H1 (cell line): Measurements from ENCODE around the gene AGBL4. TPM values are rescaled to one million over a fixed set of nuclear protein-coding genes. Genes with fewer than 3 reads are reported as not detected.

Experiments
- CTCF ChIA-PET: fragments of 300-600 bp; sonication (Branson Sonifier 250); formaldehyde crosslinking; loops from one replicate; lab custom pipeline; 2021; ENCODE audit not compliant: partially characterized antibody; lab: Charles Lee
- POLR2A ChIA-PET: fragments of 300-600 bp; sonication (Branson Sonifier 250); formaldehyde crosslinking; loops from one replicate; lab custom pipeline; 2021; ENCODE audit warnings: inconsistent platforms; ENCODE audit not compliant: partially characterized antibody; lab: Charles Lee
- DNase-seq, 2 experiments: peaks; one replicate each; pipeline versions ENCODE4 v3.0.0 to v3.0.0-alpha.2; 2010 to 2022; ENCODE audit warnings: low spot score in 2 of 2, low read depth in 1 of 2, mixed read lengths in 1 of 2
- FAIRE-seq: peaks from 2 replicates; lab custom pipeline; 2011; peaks lifted over from hg19 to GRCh38; lab: Jason Lieb, UNC
- H2AFZ ChIP-seq: 2 replicates; pipeline ENCODE4 v1.8.1; 2012; ENCODE audit warnings: low read length, inconsistent platforms
- H2AK5ac ChIP-seq: 2 replicates; pipeline ENCODE4 v1.6.1; 2013; ENCODE audit warnings: low read depth, low read length
- H2BK120ac ChIP-seq: replicated peaks from 2 replicates; pipeline ENCODE3; 2013; ENCODE audit warnings: low read depth, low read length, inconsistent platforms
- H2BK12ac ChIP-seq: 2 replicates; pipeline ENCODE4 v1.6.1; 2013; ENCODE audit warnings: low read depth, low read length
- H2BK15ac ChIP-seq: 2 replicates; pipeline ENCODE4 v1.6.1; 2013; ENCODE audit warnings: low read length
- H2BK20ac ChIP-seq: 2 replicates; pipeline ENCODE4 v1.6.1; 2013; ENCODE audit warnings: low read length
- H2BK5ac ChIP-seq: 2 replicates; pipeline ENCODE4 v1.6.1; 2013; ENCODE audit warnings: low read depth, low read length
- H3K14ac ChIP-seq: 2 replicates; pipeline ENCODE4 v1.6.1; 2013; ENCODE audit warnings: inconsistent platforms; ENCODE audit not compliant: insufficient read length
- H3K18ac ChIP-seq: 2 replicates; pipeline ENCODE4 v1.6.1; 2013; ENCODE audit warnings: low read length; ENCODE audit errors: extremely low read depth
- H3K23ac ChIP-seq: 2 replicates; pipeline ENCODE4 v1.6.1; 2013; ENCODE audit warnings: inconsistent platforms; ENCODE audit not compliant: insufficient read length
- H3K23me2 ChIP-seq: 2 replicates; pipeline ENCODE4 v1.6.1; 2013; ENCODE audit warnings: low read depth, low read length
- H3K27ac ChIP-seq: 2 replicates; pipeline ENCODE4 v1.6.1; 2011; ENCODE audit warnings: low read depth, low read length, inconsistent platforms
- H3K27me3 ChIP-seq, 4 experiments: replicated peaks in 1 of 4; 1 replicate in 1 of 4; 2 replicates in 3 of 4; pipeline versions ENCODE4 v1.6.1 to v1.8.1; 2011 to 2013; ENCODE audit warnings: low read length in 3 of 4, mild to moderate bottlenecking in 3 of 4, inconsistent platforms in 2 of 4, mixed read lengths in 2 of 4, moderate library complexity in 1 of 4; ENCODE audit not compliant: control insufficient read depth in 3 of 4, insufficient read depth in 3 of 4; ENCODE audit errors: extremely low read depth in 1 of 4
- H3K36me3 ChIP-seq, 4 experiments: 2 replicates each; pipeline versions ENCODE4 v1.6.1 to v1.8.1; 2011 to 2013; ENCODE audit warnings: mild to moderate bottlenecking in 4 of 4, low read length in 3 of 4, moderate library complexity in 2 of 4, control low read depth in 1 of 4, inconsistent platforms in 1 of 4; ENCODE audit not compliant: insufficient read depth in 4 of 4, control insufficient read depth in 2 of 4
- H3K4ac ChIP-seq: replicated peaks from 2 replicates; pipeline ENCODE3; 2013; ENCODE audit warnings: low read length, low read depth, mixed read lengths, inconsistent platforms; ENCODE audit not compliant: insufficient read length
- H3K4me1 ChIP-seq, 4 experiments: replicated peaks in 1 of 4; 1 replicate in 1 of 4; 2 replicates in 3 of 4; pipeline versions ENCODE4 v1.6.1 to v1.8.1; 2011 to 2013; ENCODE audit warnings: low read length in 3 of 4, inconsistent platforms in 2 of 4, mixed read lengths in 1 of 4; ENCODE audit not compliant: insufficient read depth in 4 of 4, control insufficient read depth in 3 of 4
- H3K4me2 ChIP-seq, 2 experiments: 2 replicates each; pipeline versions ENCODE4 v1.6.1 to v1.8.1; 2011 to 2013; ENCODE audit warnings: low read depth in 2 of 2, low read length in 2 of 2, control low read depth in 1 of 2, inconsistent platforms in 1 of 2, mild to moderate bottlenecking in 1 of 2; ENCODE audit not compliant: insufficient read depth in 1 of 2
- H3K4me3 ChIP-seq, 4 experiments: fragments of 200-600, 300-600 bp in 1 of 4; sonication (generic), shearing (Covaris generic), sonication (Bioruptor Twin) in 1 of 4; 2 replicates each; pipeline versions ENCODE4 v1.5.1 to v1.8.1; 2011 to 2016; ENCODE audit warnings: low read length in 4 of 4, low read depth in 3 of 4, control low read depth in 2 of 4, inconsistent platforms in 2 of 4, mild to moderate bottlenecking in 2 of 4, mixed read lengths in 1 of 4, moderate library complexity in 1 of 4; ENCODE audit not compliant: insufficient read depth in 2 of 4; ENCODE audit errors: extremely low read depth in 1 of 4
- H3K56ac ChIP-seq: replicated peaks from 2 replicates; pipeline ENCODE3; 2013; ENCODE audit warnings: low read depth, mild to moderate bottlenecking, mixed read lengths, low read length, inconsistent platforms; ENCODE audit not compliant: insufficient read length
- H3K79me1 ChIP-seq: 2 replicates; pipeline ENCODE4 v1.6.1; 2013; ENCODE audit warnings: low read depth, low read length, control low read depth
- H3K79me2 ChIP-seq, 2 experiments: 2 replicates each; pipeline versions ENCODE4 v1.6.1 to v1.8.1; 2012 to 2013; ENCODE audit warnings: low read length in 2 of 2, mild to moderate bottlenecking in 2 of 2, inconsistent platforms in 1 of 2; ENCODE audit not compliant: insufficient read depth in 2 of 2, control insufficient read depth in 1 of 2
- H3K9ac ChIP-seq, 4 experiments: replicated peaks in 1 of 4; 1 replicate in 1 of 4; 2 replicates in 3 of 4; pipeline versions ENCODE4 v1.6.1 to v1.8.1; 2011 to 2013; ENCODE audit warnings: low read depth in 3 of 4, low read length in 3 of 4, control low read depth in 2 of 4, mild to moderate bottlenecking in 2 of 4, moderate library complexity in 2 of 4, inconsistent platforms in 1 of 4; ENCODE audit errors: extremely low read depth in 1 of 4
- H3K9me3 ChIP-seq, 2 experiments: 2 replicates each; pipeline versions ENCODE4 v1.6.1 to v1.8.1; 2012 to 2013; ENCODE audit warnings: mild to moderate bottlenecking in 2 of 2, moderate library complexity in 2 of 2, control low read depth in 1 of 2, inconsistent platforms in 1 of 2, low read depth in 1 of 2, low read length in 1 of 2, mixed read lengths in 1 of 2; ENCODE audit not compliant: insufficient read depth in 2 of 2
- H4K20me1 ChIP-seq, 2 experiments: replicated peaks in 1 of 2; 2 replicates each; pipeline versions ENCODE3 to v1.8.1; 2011 to 2013; ENCODE audit warnings: inconsistent platforms in 2 of 2, low read length in 2 of 2, mild to moderate bottlenecking in 1 of 2; ENCODE audit not compliant: insufficient read depth in 2 of 2, control insufficient read depth in 1 of 2
- H4K5ac ChIP-seq: 2 replicates; pipeline ENCODE4 v1.6.1; 2013; ENCODE audit warnings: low read length, low read depth, mixed read lengths, inconsistent platforms; ENCODE audit not compliant: insufficient read length
- H4K8ac ChIP-seq: 2 replicates; pipeline ENCODE4 v1.8.0; 2013; ENCODE audit warnings: mild to moderate bottlenecking, moderate library complexity, low read length, inconsistent platforms; ENCODE audit not compliant: insufficient read depth; ENCODE audit errors: extremely low read depth
- H4K91ac ChIP-seq: replicated peaks from 2 replicates; pipeline ENCODE3; 2013; ENCODE audit warnings: low read length, mixed read lengths, inconsistent platforms; ENCODE audit not compliant: insufficient read length
- CREB1 ChIP-seq: IDR thresholded peaks from 2 replicates; pipeline ENCODE4 v1.6.1; 2012; ENCODE audit warnings: inconsistent platforms
- PHF8 ChIP-seq: fragments of 200-600 bp; sonication (generic); conservative IDR thresholded peaks from 2 replicates; pipeline ENCODE4 v1.7.1; 2012; ENCODE audit warnings: low read depth, mild to moderate bottlenecking, inconsistent platforms, low read length, moderate library complexity
- POU5F1 ChIP-seq: IDR thresholded peaks from 2 replicates; pipeline ENCODE4 v1.6.1; 2011; ENCODE audit warnings: low read depth, mild to moderate bottlenecking, low read length, moderate library complexity
- WGBS, 2 experiments: shearing (Covaris generic) in 1 of 2; methylation state at CpG; one replicate each; pipeline versions ENCODE4 v1.1.6 to v1.1.7; 2013 to 2015; ENCODE audit warnings: low lambda C conversion rate in 2 of 2, mixed read lengths in 2 of 2, inconsistent platforms in 1 of 2, low coverage in 1 of 2, missing lambda C conversion rate in 1 of 2; ENCODE audit not compliant: insufficient replicate concordance in 2 of 2, insufficient coverage in 1 of 2, insufficient read length in 1 of 2; ENCODE audit errors: extremely low coverage in 1 of 2, missing lambda C conversion rate in 1 of 2; 5-methylcytosine and 5-hydroxymethylcytosine counted together
- polyA plus RNA-seq, 7 experiments: library from polyadenylated mRNA; depleted of rRNA in 3 of 7; stranded (reverse) in 5 of 7; unstranded in 2 of 7; fragments of >200 nt in 5 of 7; fragments of 200-250 nt in 2 of 7; gene quantifications; 1 replicate in 5 of 7; 2 replicates in 1 of 7; 4 replicates in 1 of 7; pipeline versions ENCODE4 v1.2.1 to v1.2.3, GENCODE V29; 2011 to 2013; ENCODE audit warnings: missing spikeins in 2 of 7, mixed read lengths in 2 of 7
- total RNA-seq: library from RNA; stranded (reverse); fragmentation: NEBNext Ultra II Directional; extraction: Animal tissue kit (Norgen Biotek cat#: 25700); gene quantifications from 2 replicates; pipeline ENCODE4 v1.2.1, GENCODE V29; 2021

AGBL4 gene
- total and polyA plus RNA-seq, 2 of the 8 experiments (the other 6 are each of a cell fraction or from before 2014, with no cell fraction given): 0.41 to 0.45 TPM

DNA sequence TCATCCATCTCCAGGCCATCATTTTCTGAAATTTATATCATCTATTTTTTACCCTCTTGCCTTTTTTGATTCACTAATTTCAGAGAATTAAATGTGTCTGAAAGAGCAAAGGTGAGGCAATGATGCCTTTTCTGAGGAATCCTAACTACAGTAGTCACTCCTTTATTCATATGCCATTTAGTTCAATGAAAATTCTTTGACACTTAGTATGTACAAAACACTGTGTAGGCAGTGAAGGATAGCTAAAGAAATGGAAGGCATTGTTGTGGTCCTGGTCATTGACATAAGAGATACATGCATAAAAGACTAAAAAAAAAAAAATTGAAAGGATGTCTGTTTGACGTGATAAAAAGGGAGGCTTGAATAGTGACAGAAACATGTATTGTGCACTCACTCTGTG lies 1075.2 kb downstream of the AGBL4 start:
- Histone ChIP-seq H3K27ac (no peak overlapping the region), H3K9ac (no peak overlapping the region), H2BK5ac (no peak overlapping the region), H2BK12ac (no peak overlapping the region), H4K91ac (no peak overlapping the region), H3K23ac (no peak overlapping the region), H2BK15ac (no peak overlapping the region), H3K4me2 (no peak overlapping the region), H3K9me3 (peaks cover 85% of the 10 kb centered on the region in 2 experiments), H3K18ac (no peak overlapping the region), H2AFZ (no peak overlapping the region), H2AK5ac (no peak overlapping the region), H3K27me3 (no peaks in the 10 kb centered on the region), H3K14ac (no peak overlapping the region), H3K4me3 (no peak overlapping the region), H3K4me1 (no peaks in the 10 kb centered on the region), H4K20me1 (no peaks in the 10 kb centered on the region), H3K79me2 (no peaks in the 10 kb centered on the region), H2BK120ac (no peak overlapping the region), H4K8ac (no peak overlapping the region), H3K4ac (no peak overlapping the region), H3K56ac (no peak overlapping the region), H3K79me1 (no peaks in the 10 kb centered on the region), H3K23me2 (no peaks in the 10 kb centered on the region), H2BK20ac (no peak overlapping the region), H4K5ac (no peak overlapping the region), H3K36me3 (no peaks in the 10 kb centered on the region)
- FAIRE-seq (no peak), DNase-seq (no peak)
- TF ChIP-seq CREB1: no peak
- TF ChIP-seq POU5F1: no peak
- no peak for TF ChIP-seq PHF8
- 73% methylated on average over 1 of the region's 1 CpG; no CpG with 5 or more reads in 1 of the 2 experiments for WGBS, 2 experiments
- ChIA-PET CTCF (no interaction called here), POLR2A (no interaction called here)
